ENCODE results near the gene CCT3.

Gene CCT3

GRCh38 chr1:156320560-156320959 is 17.5 kb downstream of the CCT3 start:
- H3K79me2 ChIP-seq (ENCODE audit: insufficient read depth, low read length), result peaks cover 9% of the 10 kb centered on the region
- H3K4me1 ChIP-seq (ENCODE audit: insufficient read depth, low read length), result no peaks in the 10 kb centered on the region
- no peak for TF ChIP-seq EZH2 (IDR thresholded peaks at IDR 0.05; ENCODE audit: borderline replicate concordance, low read depth, low read length, severe bottlenecking)
- TF ChIP-seq, protein P1, sequence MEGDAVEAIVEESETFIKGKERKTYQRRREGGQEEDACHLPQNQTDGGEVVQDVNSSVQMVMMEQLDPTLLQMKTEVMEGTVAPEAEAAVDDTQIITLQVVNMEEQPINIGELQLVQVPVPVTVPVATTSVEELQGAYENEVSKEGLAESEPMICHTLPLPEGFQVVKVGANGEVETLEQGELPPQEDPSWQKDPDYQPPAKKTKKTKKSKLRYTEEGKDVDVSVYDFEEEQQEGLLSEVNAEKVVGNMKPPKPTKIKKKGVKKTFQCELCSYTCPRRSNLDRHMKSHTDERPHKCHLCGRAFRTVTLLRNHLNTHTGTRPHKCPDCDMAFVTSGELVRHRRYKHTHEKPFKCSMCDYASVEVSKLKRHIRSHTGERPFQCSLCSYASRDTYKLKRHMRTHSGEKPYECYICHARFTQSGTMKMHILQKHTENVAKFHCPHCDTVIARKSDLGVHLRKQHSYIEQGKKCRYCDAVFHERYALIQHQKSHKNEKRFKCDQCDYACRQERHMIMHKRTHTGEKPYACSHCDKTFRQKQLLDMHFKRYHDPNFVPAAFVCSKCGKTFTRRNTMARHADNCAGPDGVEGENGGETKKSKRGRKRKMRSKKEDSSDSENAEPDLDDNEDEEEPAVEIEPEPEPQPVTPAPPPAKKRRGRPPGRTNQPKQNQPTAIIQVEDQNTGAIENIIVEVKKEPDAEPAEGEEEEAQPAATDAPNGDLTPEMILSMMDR (IDR thresholded peaks at IDR 0.05; ENCODE audit: borderline replicate concordance, extremely low read depth, low read length, poor library complexity, severe bottlenecking), result no peak
- no peak for ATAC-seq (ENCODE audit: insufficient read depth, low read depth)
- no peak overlapping the region for H3K4me3 ChIP-seq (ENCODE audit: low read depth in 1 of 2, low read length in 2 of 2)
- no peak overlapping the region for H3K27ac ChIP-seq (ENCODE audit: low read length)
- no peak overlapping the region for H3K4me2 ChIP-seq (ENCODE audit: insufficient read depth, low read length)
- no peaks in the 10 kb centered on the region for H3K27me3 ChIP-seq (ENCODE audit: insufficient read depth, low read length, poor library complexity)
- no peak overlapping the region for H2AFZ ChIP-seq (ENCODE audit: low read depth, low read length)
- no peaks in the 10 kb centered on the region for H3K9me3 ChIP-seq (ENCODE audit: insufficient read depth, low read length, severe bottlenecking)
- H4K20me1 ChIP-seq (ENCODE audit: insufficient read depth, low read length), result peaks cover 15% of the 10 kb centered on the region; the same call in 1 of the 2 replicates
- peaks cover 92% of the 10 kb centered on the region for H3K36me3 ChIP-seq (ENCODE audit: insufficient read depth, low read length)
- H3K9ac ChIP-seq (ENCODE audit: low read depth, low read length), result no peak overlapping the region
- DNase-seq, result no peak

- TF ChIP-seq, protein P1 (IDR thresholded peaks at IDR 0.05; ENCODE audit: borderline replicate concordance, extremely low read depth, low read length, poor library complexity, severe bottlenecking), result peak; percentile 61
- no peak for TF ChIP-seq EZH2 (IDR thresholded peaks at IDR 0.05; ENCODE audit: borderline replicate concordance, low read depth, low read length, severe bottlenecking)
- Histone ChIP-seq H3K27me3 (ENCODE audit: insufficient read depth, low read length, poor library complexity) (no peaks in the 10 kb centered on the region), H3K79me2 (ENCODE audit: insufficient read depth, low read length) (peaks cover 4% of the 10 kb centered on the region), H3K9me3 (ENCODE audit: insufficient read depth, low read length, severe bottlenecking) (no peaks in the 10 kb centered on the region), H3K36me3 (ENCODE audit: insufficient read depth, low read length) (peaks cover 92% of the 10 kb centered on the region), H3K9ac (ENCODE audit: low read depth, low read length) (no peak overlapping the region), H2AFZ (ENCODE audit: low read depth, low read length) (no peak overlapping the region), H3K4me1 (ENCODE audit: insufficient read depth, low read length) (no peaks in the 10 kb centered on the region), H4K20me1 (ENCODE audit: insufficient read depth, low read length) (peaks cover 13% of the 10 kb centered on the region; the same call in 1 of the 2 replicates), H3K27ac (ENCODE audit: low read length) (no peak overlapping the region), H3K4me3 (ENCODE audit: low read depth in 1 of 2, low read length in 2 of 2) (no peak overlapping the region), H3K4me2 (ENCODE audit: insufficient read depth, low read length) (no peak overlapping the region)
- no peak for ATAC-seq (ENCODE audit: insufficient read depth, low read depth)
- no peak for DNase-seq
Observed at GRCh38 chr1:156319664-156320063, 18.4 kb downstream of the CCT3 start.

DNA sequence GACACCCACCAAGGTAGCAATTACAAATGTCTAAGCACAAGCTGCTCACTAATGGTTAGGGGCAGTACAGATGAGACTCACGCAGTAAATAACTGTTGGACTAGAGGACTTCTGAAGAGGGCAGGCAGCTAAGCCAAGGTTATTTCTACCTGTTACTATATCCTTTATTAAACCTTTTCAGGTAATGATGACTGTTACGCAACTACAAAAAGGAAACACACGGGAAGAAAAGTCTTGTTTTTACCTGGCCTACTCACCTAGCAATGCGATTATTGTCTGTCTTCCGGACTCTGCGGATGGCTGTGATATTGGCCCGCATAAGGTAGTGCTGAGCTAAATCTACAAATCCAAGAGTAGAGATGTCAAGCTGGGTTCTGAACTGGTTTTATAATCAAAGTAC is 21.2 kb downstream of the CCT3 start:
- no peak for TF ChIP-seq EZH2 (IDR thresholded peaks at IDR 0.05; ENCODE audit: borderline replicate concordance, low read depth, low read length, severe bottlenecking)
- TF ChIP-seq, protein P1 (IDR thresholded peaks at IDR 0.05; ENCODE audit: borderline replicate concordance, extremely low read depth, low read length, poor library complexity, severe bottlenecking), result no peak
- Histone ChIP-seq H3K9ac (ENCODE audit: low read depth, low read length) (no peak overlapping the region), H3K36me3 (ENCODE audit: insufficient read depth, low read length) (peaks cover 97% of the 10 kb centered on the region), H3K4me1 (ENCODE audit: insufficient read depth, low read length) (no peaks in the 10 kb centered on the region), H3K27ac (ENCODE audit: low read length) (no peak overlapping the region), H3K4me3 (ENCODE audit: low read depth in 1 of 2, low read length in 2 of 2) (no peak overlapping the region), H4K20me1 (ENCODE audit: insufficient read depth, low read length) (peaks cover 8% of the 10 kb centered on the region; the same call in 1 of the 2 replicates), H3K79me2 (ENCODE audit: insufficient read depth, low read length) (peaks cover 3% of the 10 kb centered on the region; the same call in 1 of the 2 replicates), H3K9me3 (ENCODE audit: insufficient read depth, low read length, severe bottlenecking) (no peaks in the 10 kb centered on the region), H2AFZ (ENCODE audit: low read depth, low read length) (no peak overlapping the region), H3K27me3 (ENCODE audit: insufficient read depth, low read length, poor library complexity) (no peaks in the 10 kb centered on the region), H3K4me2 (ENCODE audit: insufficient read depth, low read length) (no peak overlapping the region)
- DNase-seq, result no peak
- ATAC-seq (ENCODE audit: insufficient read depth, low read depth), result no peak

GRCh38 chr1:156310962-156311361 is 27.1 kb downstream of the CCT3 start:
- ATAC-seq (ENCODE audit: insufficient read depth, low read depth), result no peak
- TF ChIP-seq EZH2 (IDR thresholded peaks at IDR 0.05; ENCODE audit: borderline replicate concordance, low read depth, low read length, severe bottlenecking), result no peak
- TF ChIP-seq, protein P1 (IDR thresholded peaks at IDR 0.05; ENCODE audit: borderline replicate concordance, extremely low read depth, low read length, poor library complexity, severe bottlenecking), result no peak
- Histone ChIP-seq H3K27ac (ENCODE audit: low read length) (no peak overlapping the region), H3K4me2 (ENCODE audit: insufficient read depth, low read length) (no peak overlapping the region), H3K36me3 (ENCODE audit: insufficient read depth, low read length) (peaks cover 87% of the 10 kb centered on the region), H3K4me1 (ENCODE audit: insufficient read depth, low read length) (no peaks in the 10 kb centered on the region), H2AFZ (ENCODE audit: low read depth, low read length) (no peak overlapping the region), H3K79me2 (ENCODE audit: insufficient read depth, low read length) (no peaks in the 10 kb centered on the region; the same call in 1 of the 2 replicates), H3K27me3 (ENCODE audit: insufficient read depth, low read length, poor library complexity) (no peaks in the 10 kb centered on the region), H4K20me1 (ENCODE audit: insufficient read depth, low read length) (no peaks in the 10 kb centered on the region), H3K4me3 (ENCODE audit: low read depth in 1 of 2, low read length in 2 of 2) (no peak overlapping the region), H3K9me3 (ENCODE audit: insufficient read depth, low read length, severe bottlenecking) (no peaks in the 10 kb centered on the region), H3K9ac (ENCODE audit: low read depth, low read length) (no peak overlapping the region)
- no peak for DNase-seq

Data from DND-41 (cell line).